ENCODE measurements around the gene ETS1. TPM values are rescaled to one million over a fixed set of nuclear protein-coding genes. Genes with fewer than 3 reads are reported as not detected.

ETS1 gene
- total RNA-seq, 1 experiment from 2014 or later, result 29.9 TPM

GRCh38 chr11:128451652-128452470 lies 135.5 kb downstream of the ETS1 start:
- Histone ChIP-seq H4K91ac (ENCODE audit: insufficient read length, low read depth, low read length) (no peak overlapping the region), H2AFZ (ENCODE audit: low read length) (no peak overlapping the region), H3K4me2 (ENCODE audit: insufficient read depth, insufficient read length, low read length) (no peak overlapping the region), H3K79me1 (ENCODE audit: insufficient read depth, low read depth, low read length, poor library complexity, severe bottlenecking) (no peaks in the 10 kb centered on the region), H4K20me1 (ENCODE audit: control insufficient read depth, insufficient read depth, insufficient read length) (no peaks in the 10 kb centered on the region), H2BK15ac (ENCODE audit: low read depth, low read length) (no peak overlapping the region), H3K27ac (ENCODE audit: insufficient read length, low read depth, low read length) (no peak overlapping the region), H3K14ac (ENCODE audit: insufficient read depth, low read length) (no peak overlapping the region), H3K23ac (ENCODE audit: insufficient read length, low read depth, low read length) (no peak overlapping the region), H2BK12ac (ENCODE audit: insufficient read length, low read depth, low read length) (no peak overlapping the region), H3K9ac (ENCODE audit: extremely low read depth, insufficient read length, low read length) (no peak overlapping the region), H2AK5ac (ENCODE audit: insufficient read length, low read length) (no peak overlapping the region), H4K5ac (ENCODE audit: insufficient read length, low read depth, low read length) (no peak overlapping the region), H2BK120ac (ENCODE audit: low read depth, low read length, poor library complexity, severe bottlenecking) (no peak overlapping the region), H4K8ac (replicated peaks; ENCODE audit: insufficient read length, low read depth, low read length) (no peak overlapping the region), H3K4me1 (ENCODE audit: insufficient read depth, low read length) (no peaks in the 10 kb centered on the region), H3K27me3 (ENCODE audit: insufficient read depth, low read length) (no peaks in the 10 kb centered on the region), H3K4ac (ENCODE audit: low read depth, low read length) (no peak overlapping the region), H2BK20ac (ENCODE audit: low read depth, low read length, poor library complexity, severe bottlenecking) (no peak overlapping the region), H3K56ac (ENCODE audit: insufficient read length, low read depth, low read length) (no peak overlapping the region), H2BK5ac (ENCODE audit: insufficient read length, low read length) (no peak overlapping the region), H3K18ac (ENCODE audit: insufficient read length, low read depth, low read length) (no peak overlapping the region), H3K9me3 (ENCODE audit: control insufficient read depth, low read depth, low read length) (no peaks in the 10 kb centered on the region), H3K23me2 (ENCODE audit: insufficient read length, low read depth, low read length, poor library complexity, severe bottlenecking) (no peaks in the 10 kb centered on the region), H3T11ph (ENCODE audit: low read length) (no peak overlapping the region), H3K79me2 (ENCODE audit: insufficient read depth, low read length) (no peaks in the 10 kb centered on the region)
- TF ChIP-seq CTCF (conservative IDR thresholded peaks at IDR 0.05), result no peak
- peaks cover 0 to 3% of the 10 kb centered on the region in 2 experiments; a peak in 2 of 4 replicates for H3K4me1 Mint-ChIP-seq
- H3K9me3 Mint-ChIP-seq, result no peaks in the 10 kb centered on the region; a peak in 1 of 5 replicates
- H3K36me3 Mint-ChIP-seq (ENCODE audit: insufficient read depth in 1 of 3, low read depth in 3 of 3), result no peaks in the 10 kb centered on the region
- WGBS (ENCODE audit: extremely low coverage, insufficient read length, low lambda C conversion rate), result no CpG with 5 or more reads among the region's 26 CpGs
- H3K27ac Mint-ChIP-seq, result no peak overlapping the region
- H3K4me3 Mint-ChIP-seq, result no peak overlapping the region
- no peaks in the 10 kb centered on the region; the same call in 1 of the 2 replicates for H3K27me3 Mint-ChIP-seq (ENCODE audit: low read depth)
- DNase-seq, result peak; percentile 37

Measured in H9 (cell line).